B cell (primary cell): ENCODE results near the gene CD300LG. TPM values are rescaled to one million over a fixed set of nuclear protein-coding genes. Genes with fewer than 3 reads are reported as not detected.

Source experiments
- ATAC-seq: fragments of 200-7000 bp; cut with Tn5 transposase; one replicate; pipeline ENCODE4 v1.10.0; 2021; ENCODE audit warnings: low read depth, mild to moderate bottlenecking, moderate number of reproducible peaks, moderate library complexity
- CTCF ChIA-PET: fragments of 350-600 bp; sonication (Branson Sonifier 250); formaldehyde crosslinking; loops from one replicate; lab custom pipeline; 2021; ENCODE audit warnings: antibody characterized with exemption, inconsistent platforms; lab: Charles Lee
- POLR2A ChIA-PET: fragments of 350-600 bp; sonication (Branson Sonifier 250); formaldehyde crosslinking; loops from one replicate; lab custom pipeline; 2021; ENCODE audit warnings: antibody characterized with exemption; lab: Charles Lee
- DNase-seq: peaks from one replicate; pipeline ENCODE4 v3.0.0; 2013
- H2AFZ ChIP-seq: 2 replicates; pipeline ENCODE4 v1.6.1; 2012; ENCODE audit warnings: mild to moderate bottlenecking, low read depth, low read length; ENCODE audit not compliant: insufficient read depth, poor library complexity, severe bottlenecking
- H3K27ac ChIP-seq, 2 donors: 1 replicate in 1 of 2; 2 replicates in 1 of 2; pipeline ENCODE4 v1.5.1; 2012 to 2013; ENCODE audit warnings: low read length in 2 of 2, mild to moderate bottlenecking in 2 of 2, moderate library complexity in 1 of 2
- H3K27me3 ChIP-seq, 4 experiments: fragments of 200-600 bp in 1 of 4; sonication (generic) in 1 of 4; replicated peaks in 1 of 4; 1 replicate in 2 of 4; 2 replicates in 2 of 4; pipeline versions ENCODE4 v1.6.1 to v1.7.0; 2013 to 2016; ENCODE audit warnings: low read length in 3 of 4, mild to moderate bottlenecking in 2 of 4, mixed read lengths in 1 of 4, moderate library complexity in 1 of 4; ENCODE audit not compliant: insufficient read depth in 4 of 4, control insufficient read depth in 3 of 4; ENCODE audit errors: control extremely low read depth in 1 of 4
- H3K36me3 ChIP-seq, 2 experiments: replicated peaks in 1 of 2; 1 replicate in 1 of 2; 2 replicates in 1 of 2; pipeline versions ENCODE4 v1.6.1 to v1.7.1; 2013; ENCODE audit warnings: low read length in 1 of 2; ENCODE audit not compliant: insufficient read depth in 2 of 2, control insufficient read depth in 1 of 2; ENCODE audit errors: control extremely low read depth in 1 of 2, extremely low read depth in 1 of 2
- H3K4me1 ChIP-seq, 2 donors: fragments of 200-600 bp in 1 of 2; sonication (generic) in 1 of 2; 1 replicate in 1 of 2; 2 replicates in 1 of 2; pipeline versions ENCODE4 v1.5.1 to v1.6.1; 2013 to 2017; ENCODE audit warnings: low read length in 2 of 2; ENCODE audit not compliant: control insufficient read depth in 2 of 2, insufficient read depth in 2 of 2
- H3K4me2 ChIP-seq: replicated peaks from 2 replicates; pipeline ENCODE3; 2012; ENCODE audit warnings: mild to moderate bottlenecking, low read depth, low read length; ENCODE audit not compliant: poor library complexity, severe bottlenecking
- H3K4me3 ChIP-seq, 5 experiments: fragments of 200-600 bp in 1 of 5; sonication (generic) in 1 of 5; 1 replicate in 3 of 5; 2 replicates in 2 of 5; pipeline versions ENCODE4 v1.5.1 to v1.7.0; 2011 to 2016; ENCODE audit warnings: low read length in 4 of 5, mild to moderate bottlenecking in 4 of 5, low read depth in 2 of 5, control low read depth in 1 of 5, moderate library complexity in 1 of 5; ENCODE audit not compliant: insufficient read depth in 1 of 5; ENCODE audit errors: control extremely low read depth in 1 of 5, extremely low read depth in 1 of 5
- H3K79me2 ChIP-seq: fragments of 200-600 bp; sonication (generic); one replicate; pipeline ENCODE4 v1.6.0; 2016; ENCODE audit warnings: low read length; ENCODE audit not compliant: control insufficient read depth, insufficient read depth
- H3K9ac ChIP-seq: fragments of 200-600 bp; sonication (generic); 2 replicates; pipeline ENCODE4 v1.6.1; 2017; ENCODE audit warnings: mild to moderate bottlenecking, low read length, moderate library complexity
- H3K9me3 ChIP-seq, 3 donors: one replicate each; pipeline versions ENCODE4 v1.6.1 to v1.7.1; 2013; ENCODE audit warnings: low read length in 2 of 3; ENCODE audit not compliant: control insufficient read depth in 2 of 3, insufficient read depth in 1 of 3; ENCODE audit errors: control extremely low read depth in 1 of 3
- H4K20me1 ChIP-seq: 2 replicates; pipeline ENCODE4 v1.6.0; 2012; ENCODE audit warnings: mild to moderate bottlenecking, low read length; ENCODE audit not compliant: insufficient read depth, control insufficient read depth, poor library complexity, severe bottlenecking
- H3K27ac Mint-ChIP-seq: one replicate; pipeline ENCODE4 v1.8.0; 2021; ENCODE audit warnings: mixed read lengths
- H3K27me3 Mint-ChIP-seq: one replicate; pipeline ENCODE4 v1.8.0; 2021; ENCODE audit warnings: mixed read lengths
- H3K4me1 Mint-ChIP-seq: one replicate; pipeline ENCODE4 v1.8.0; 2021; ENCODE audit warnings: mixed read lengths
- H3K4me3 Mint-ChIP-seq: one replicate; pipeline ENCODE4 v1.8.0; 2021; ENCODE audit warnings: mixed read lengths
- H3K9me3 Mint-ChIP-seq: one replicate; pipeline ENCODE4 v1.8.0; 2022; ENCODE audit warnings: mixed read lengths; ENCODE audit not compliant: insufficient read depth
- EZH2 ChIP-seq: IDR thresholded peaks from 2 replicates; pipeline ENCODE4 v1.6.1; 2012; ENCODE audit warnings: borderline replicate concordance, low read depth, mild to moderate bottlenecking, moderate library complexity, low read length; ENCODE audit not compliant: insufficient read depth, poor library complexity, severe bottlenecking
- WGBS: methylation state at CpG from one replicate; pipeline ENCODE4 v1.1.5; 2013; ENCODE audit warnings: missing lambda C conversion rate; ENCODE audit not compliant: insufficient coverage; 5-methylcytosine and 5-hydroxymethylcytosine counted together
- intact Hi-C: fragments of 100-400 bp; cut with micrococcal nuclease; formaldehyde crosslinking; loops from one replicate; pipeline ENCODE4 v1.10.0; 2022
- polyA plus RNA-seq: library from polyadenylated mRNA; depleted of rRNA; stranded (reverse); fragments of >200 nt; gene quantifications from 2 replicates; pipeline ENCODE4 v1.2.3, GENCODE V29; 2012
- total RNA-seq, 2 donors: library from RNA; stranded (reverse); fragments of 120-200 nt in 1 of 2; gene quantifications; 1 replicate in 1 of 2; 2 replicates in 1 of 2; pipeline versions ENCODE4 v1.2.3 to v1.2.4, GENCODE V29; 2013 to 2022
- TF ChIP-seq, protein P1 (sequence below): fragments of 200-600 bp; IDR thresholded peaks from one replicate; pipeline ENCODE4 v1.8.0; 2022; ENCODE audit warnings: antibody characterized with exemption, mild to moderate bottlenecking

Gene CD300LG
- total and polyA plus RNA-seq, 2 donors (not counting 1 experiment from before 2014, with no cell fraction given) = not detected

DNA sequence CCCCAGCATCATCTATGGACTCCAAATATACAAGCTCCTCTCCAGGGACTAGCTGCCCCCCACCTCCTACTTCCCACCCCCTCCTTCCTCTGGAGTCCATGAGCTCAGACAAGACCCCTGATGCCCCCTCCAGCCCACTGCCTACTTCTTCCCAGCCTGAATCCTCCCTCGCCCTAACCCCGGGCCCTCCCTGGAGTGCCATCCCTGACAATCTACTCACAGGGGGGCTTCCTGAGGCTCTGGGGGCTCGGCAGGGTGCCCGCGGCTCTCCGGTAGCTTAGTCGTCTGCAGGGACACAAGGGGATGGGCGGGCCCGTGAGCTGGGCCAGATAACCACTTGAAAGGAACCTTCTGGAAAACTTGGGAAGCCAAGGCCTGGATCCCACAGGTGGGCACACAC, 29.1 kb upstream of the CD300LG start:
- H3K27me3 ChIP-seq = peaks cover 0 to 11% (median 0%) of the 10 kb centered on the region in 4 experiments
- Mint-ChIP-seq H3K4me1 (no peaks in the 10 kb centered on the region), H3K4me3 (no peak overlapping the region), H3K27ac (no peak overlapping the region), H3K27me3 (peaks cover 16% of the 10 kb centered on the region), H3K9me3 (no peaks in the 10 kb centered on the region)
- H3K4me2 ChIP-seq = no peak overlapping the region
- intact Hi-C loops = no loop called here
- no peaks in the 10 kb centered on the region for H3K4me1 ChIP-seq
- ATAC-seq (no peak), DNase-seq (no peak)
- no peak overlapping the region for H3K9ac ChIP-seq
- TF ChIP-seq EZH2 = no peak
- TF ChIP-seq, protein P1, sequence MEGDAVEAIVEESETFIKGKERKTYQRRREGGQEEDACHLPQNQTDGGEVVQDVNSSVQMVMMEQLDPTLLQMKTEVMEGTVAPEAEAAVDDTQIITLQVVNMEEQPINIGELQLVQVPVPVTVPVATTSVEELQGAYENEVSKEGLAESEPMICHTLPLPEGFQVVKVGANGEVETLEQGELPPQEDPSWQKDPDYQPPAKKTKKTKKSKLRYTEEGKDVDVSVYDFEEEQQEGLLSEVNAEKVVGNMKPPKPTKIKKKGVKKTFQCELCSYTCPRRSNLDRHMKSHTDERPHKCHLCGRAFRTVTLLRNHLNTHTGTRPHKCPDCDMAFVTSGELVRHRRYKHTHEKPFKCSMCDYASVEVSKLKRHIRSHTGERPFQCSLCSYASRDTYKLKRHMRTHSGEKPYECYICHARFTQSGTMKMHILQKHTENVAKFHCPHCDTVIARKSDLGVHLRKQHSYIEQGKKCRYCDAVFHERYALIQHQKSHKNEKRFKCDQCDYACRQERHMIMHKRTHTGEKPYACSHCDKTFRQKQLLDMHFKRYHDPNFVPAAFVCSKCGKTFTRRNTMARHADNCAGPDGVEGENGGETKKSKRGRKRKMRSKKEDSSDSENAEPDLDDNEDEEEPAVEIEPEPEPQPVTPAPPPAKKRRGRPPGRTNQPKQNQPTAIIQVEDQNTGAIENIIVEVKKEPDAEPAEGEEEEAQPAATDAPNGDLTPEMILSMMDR = no peak
- no peaks in the 10 kb centered on the region for H4K20me1 ChIP-seq
- WGBS = 92% methylated on average over 9 of the region's 9 CpGs
- ChIA-PET POLR2A (interaction anchor here (0.6 kb wide), 1 partner anchor 938 kb away, joined by 6 read pairs; no protein-coding TSS in a partner anchor), CTCF (interaction anchor here (0.6 to 1.9 kb wide), 2 partner anchors 29 to 1343 kb away, joined by 3 to 5 read pairs; partner anchors contain the start of gene CD300LG)
- no peaks in the 10 kb centered on the region for H3K36me3 ChIP-seq
- H3K9me3 ChIP-seq = no peaks in the 10 kb centered on the region
- H3K27ac ChIP-seq = no peak overlapping the region
- no peak overlapping the region for H3K4me3 ChIP-seq
- H3K79me2 ChIP-seq = no peaks in the 10 kb centered on the region
- H2AFZ ChIP-seq = no peak overlapping the region

DNA sequence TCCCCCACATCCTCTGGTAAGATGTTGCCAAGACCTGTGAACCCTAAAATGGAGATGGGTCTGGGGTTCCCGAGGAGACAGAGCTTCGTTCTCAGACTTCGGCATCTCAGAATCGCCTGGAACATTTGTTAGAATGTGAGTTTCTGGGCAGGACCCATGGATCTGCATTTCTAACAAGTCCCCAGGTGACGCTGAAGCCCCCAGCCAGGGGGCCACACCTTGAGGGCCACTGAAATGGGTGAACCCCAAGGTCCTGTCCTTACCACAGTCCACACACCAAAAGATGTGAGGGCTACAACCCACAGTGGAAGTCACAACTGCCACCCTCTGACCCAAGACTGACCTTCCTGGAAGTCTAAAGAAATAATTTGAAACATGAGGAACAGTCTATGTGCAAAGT, 28.0 kb upstream of the CD300LG start:
- intact Hi-C loops = no loop called here

More for the DNA sequence above, 28.0 kb upstream of the CD300LG start:
- Histone ChIP-seq H3K4me2 (no peak overlapping the region), H3K4me1 (no peaks in the 10 kb centered on the region), H3K9ac (no peak overlapping the region), H3K27me3 (no peaks in the 10 kb centered on the region), H3K79me2 (no peaks in the 10 kb centered on the region), H3K36me3 (no peaks in the 10 kb centered on the region), H4K20me1 (no peaks in the 10 kb centered on the region), H2AFZ (no peak overlapping the region), H3K4me3 (no peak overlapping the region), H3K27ac (no peak overlapping the region), H3K9me3 (no peaks in the 10 kb centered on the region)
- ATAC-seq (no peak), DNase-seq (no peak)
- no peak overlapping the region for H3K4me3 Mint-ChIP-seq
- CTCF ChIA-PET = interaction anchor here (1.9 kb wide), 1 partner anchor 27 kb away, joined by 5 read pairs; the partner anchor contains the start of gene CD300LG
- peaks cover 12% of the 10 kb centered on the region for H3K27me3 Mint-ChIP-seq
- 95% methylated on average over 4 of the region's 5 CpGs for WGBS
- no peaks in the 10 kb centered on the region for H3K4me1 Mint-ChIP-seq
- H3K9me3 Mint-ChIP-seq = no peaks in the 10 kb centered on the region
- POLR2A ChIA-PET = no interaction called here
- TF ChIP-seq, protein P1 = no peak
- TF ChIP-seq EZH2 = no peak
- no peak overlapping the region for H3K27ac Mint-ChIP-seq
